Esophagus squamous epithelium (tissue), 5 donors: ENCODE measurements around the gene LRP1. TPM values are rescaled to one million over a fixed set of nuclear protein-coding genes. Genes with fewer than 3 reads are reported as not detected.

Experiments used
- DNase-seq: peaks from one replicate; lab custom pipeline; 2025; lab: John Stamatoyannopoulos, UW
- H3K27ac ChIP-seq, 4 donors: fragments of 200-600 bp; sonication (generic); one replicate each; pipeline ENCODE4 v1.5.1; 2016 to 2019; ENCODE audit warnings: mild to moderate bottlenecking in 1 of 4
- H3K27me3 ChIP-seq, 4 donors: fragments of 200-600 bp; sonication (generic); 1 replicate in 3 of 4; 2 replicates in 1 of 4; pipeline versions ENCODE4 v1.5.1 to v1.6.0; 2017 to 2021; ENCODE audit warnings: antibody characterized with exemption in 1 of 4
- H3K36me3 ChIP-seq, 3 donors: fragments of 200-600 bp; sonication (generic); one replicate each; pipeline ENCODE4 v1.5.1; 2016 to 2019
- H3K4me1 ChIP-seq, 3 donors: fragments of 200-600 bp; sonication (generic); one replicate each; pipeline ENCODE4 v1.5.1; 2017 to 2019
- H3K4me3 ChIP-seq, 4 donors: fragments of 200-600 bp; sonication (generic); 1 replicate in 3 of 4; 2 replicates in 1 of 4; pipeline ENCODE4 v1.5.1; 2016 to 2019; ENCODE audit warnings: mild to moderate bottlenecking in 2 of 4, moderate library complexity in 1 of 4
- H3K9me3 ChIP-seq, 3 donors: fragments of 200-600 bp; sonication (generic); one replicate each; pipeline ENCODE4 v1.5.1; 2016 to 2019
- CTCF ChIP-seq, 6 experiments: fragments of 450-650 bp in 4 of 6; fragments of 200-600 bp in 2 of 6; sonication (generic) in 2 of 6; IDR thresholded peaks; one replicate each; pipeline ENCODE4 v1.5.1; 2016 to 2019; ENCODE audit warnings: antibody characterized with exemption in 6 of 6, mild to moderate bottlenecking in 4 of 6, moderate library complexity in 4 of 6
- POLR2A ChIP-seq, 4 donors: fragments of 450-650 bp; IDR thresholded peaks; one replicate each; pipeline ENCODE4 v1.6.1; 2017; ENCODE audit warnings: antibody characterized with exemption in 4 of 4, mild to moderate bottlenecking in 4 of 4, moderate library complexity in 3 of 4
- WGBS, 2 donors: methylation state at CpG; one replicate each; pipeline ENCODE4 v1.1.5; 2018; 5-methylcytosine and 5-hydroxymethylcytosine counted together
- intact Hi-C: fragments of 100-400 bp; cut with DNase I; formaldehyde crosslinking; loops from one replicate; pipeline ENCODE4 v1.15.0; 2022
- total RNA-seq, 4 donors: library from RNA; depleted of rRNA; stranded (reverse); fragments of >200 nt; gene quantifications; one replicate each; pipeline ENCODE4 v1.1.0, GENCODE V29; 2016
- donor health status: DM: yes; HTN: yes; CAD: no.

The LRP1 gene
- total RNA-seq, 4 donors from 2014 or later: 60.8 to 147 (median 81.9) TPM

- DNase-seq: no peak
- Histone ChIP-seq H3K9me3 (no peaks in the 10 kb centered on the region), H3K36me3 (peaks cover 0 to 2% (median 0%) of the 10 kb centered on the region in 3 donors), H3K4me3 (peak overlapping the region; percentile 85 to 93 (median 86)), H3K27me3 (no peaks in the 10 kb centered on the region), H3K4me1 (peaks cover 14 to 51% (median 23%) of the 10 kb centered on the region in 3 donors), H3K27ac (peak overlapping the region; percentile 88 to 100 (median 98))
- WGBS, 2 donors: 4 to 5% methylated on average over 12 of the region's 12 CpGs
- TF ChIP-seq POLR2A (IDR thresholded peaks at IDR 0.05) (no peak), CTCF (IDR thresholded peaks at IDR 0.05) (no peak)
- intact Hi-C loops: no loop called here
These were observed 42.2 kb upstream of the LRP1 start for GRCh38 chr12:57085999-57086492.

- Histone ChIP-seq H3K9me3 (no peaks in the 10 kb centered on the region), H3K36me3 (peaks cover 0 to 7% (median 4%) of the 10 kb centered on the region in 3 donors), H3K27me3 (no peaks in the 10 kb centered on the region), H3K27ac (peak overlapping the region; percentile 88 to 100 (median 98)), H3K4me1 (peaks cover 19 to 56% (median 23%) of the 10 kb centered on the region in 3 donors), H3K4me3 (peak overlapping the region; percentile 85 to 93 (median 86))
- no peak for DNase-seq
- intact Hi-C loops: no loop called here
- 0% methylated on average over 14 of the region's 14 CpGs for WGBS, 2 donors
- TF ChIP-seq CTCF (IDR thresholded peaks at IDR 0.05) (peak in 3 of 6 experiments; percentile 4 to 21 (median 7)), POLR2A (IDR thresholded peaks at IDR 0.05) (no peak)
These were observed 41.7 kb upstream of the LRP1 start for GRCh38 chr12:57086493-57087009.

GRCh38 chr12:57087010-57087690 is 41.1 kb upstream of the LRP1 start:
- peak overlapping the region; percentile 88 to 100 (median 98) for H3K27ac ChIP-seq
- 0% methylated on average over 12 to 24 of the region's 52 CpGs for WGBS, 2 donors
- no peaks in the 10 kb centered on the region for H3K27me3 ChIP-seq
- TF ChIP-seq POLR2A (IDR thresholded peaks at IDR 0.05) (peak in 2 of 4 donors; percentile 74 to 76), CTCF (IDR thresholded peaks at IDR 0.05) (no peak)
- H3K9me3 ChIP-seq: no peaks in the 10 kb centered on the region
- H3K4me3 ChIP-seq: peak overlapping the region; percentile 85 to 93 (median 86)
- intact Hi-C loops: no loop called here
- peaks cover 0 to 13% (median 5%) of the 10 kb centered on the region in 3 donors for H3K36me3 ChIP-seq
- DNase-seq: peak; percentile 61
- peaks cover 25 to 62% (median 27%) of the 10 kb centered on the region in 3 donors for H3K4me1 ChIP-seq

- Histone ChIP-seq H3K4me1 (peaks cover 32 to 69% (median 34%) of the 10 kb centered on the region in 3 donors), H3K36me3 (peaks cover 3 to 19% (median 11%) of the 10 kb centered on the region in 3 donors), H3K27ac (peak overlapping the region; percentile 88 to 100 (median 98)), H3K4me3 (peak overlapping the region; percentile 85 to 93 (median 86)), H3K27me3 (no peaks in the 10 kb centered on the region), H3K9me3 (no peaks in the 10 kb centered on the region)
- peak in 2 of 4 donors; percentile 40 to 52 for TF ChIP-seq POLR2A (IDR thresholded peaks at IDR 0.05)
- no peak for TF ChIP-seq CTCF (IDR thresholded peaks at IDR 0.05)
- intact Hi-C loops: no loop called here
- peak; percentile 53 for DNase-seq
- WGBS, 2 donors: 0 to 1% methylated on average over 15 to 18 of the region's 37 CpGs
These were observed 40.5 kb upstream of the LRP1 start for GRCh38 chr12:57087691-57088353.
